Stimulated activated CD4-positive, alpha-beta T cell treated with anti-CD3 and anti-CD28 coated beads, Interleukin-12 subunit alpha, Interleukin-12 subunit beta, amount 100 ng/mL, for 48 hours (primary cell): Measurements from ENCODE around the gene SEPTIN6.
"Not testable (repeated sequence)": the region's sequence is repeated elsewhere in the genome, so short reads cannot be mapped to it uniquely, and the experiment has no call there.

Experiments
- DNase-seq, 3 donors: peaks; one replicate each; pipeline ENCODE4 v3.0.0-alpha.2; 2020; ENCODE audit warnings: low read depth in 2 of 3, low spot score in 1 of 3

Gene SEPTIN6

GRCh38 chrX:119692191-119693039, 553 bp downstream of the SEPTIN6 start:
- DNase-seq: peak in 1 of 3 donors; percentile 45

DNA sequence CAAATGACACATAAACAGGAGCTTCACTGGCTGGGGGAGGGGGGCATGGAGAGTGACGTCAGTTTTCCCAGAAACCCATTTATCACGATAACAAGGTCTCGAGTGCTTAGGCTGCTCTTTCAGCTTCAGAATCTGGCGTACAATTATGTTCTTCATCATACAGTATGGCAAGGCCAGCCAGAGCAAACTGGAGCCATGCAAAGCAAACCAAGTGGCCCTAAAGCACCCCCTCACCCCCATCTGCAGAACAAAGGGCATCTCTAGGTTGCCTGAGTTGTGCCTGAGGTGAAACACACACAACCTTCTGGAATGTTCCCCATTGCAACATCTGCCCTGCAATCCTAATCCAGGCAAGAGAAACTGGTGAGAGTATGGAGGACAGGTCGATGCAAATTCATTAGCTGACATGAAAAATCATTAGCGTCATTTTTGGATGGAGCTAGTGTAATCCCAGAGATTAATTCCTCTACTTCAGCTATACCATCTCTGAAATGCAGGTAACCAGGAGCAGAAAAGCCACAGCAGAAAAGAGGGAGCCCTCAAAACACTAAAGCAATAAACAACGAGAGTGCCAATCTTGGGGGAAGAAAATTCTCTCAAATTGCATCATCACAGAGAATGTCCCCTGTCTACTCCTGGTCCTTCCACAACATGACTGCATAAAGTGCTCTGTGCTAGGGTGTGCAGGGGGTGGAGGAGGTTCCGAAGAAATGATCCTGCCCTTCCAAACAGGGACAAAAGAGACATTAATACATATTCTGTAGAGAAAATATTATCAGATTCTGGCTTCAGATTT, 1.8 kb downstream of the SEPTIN6 start:
- DNase-seq: peak in 2 of 3 donors; percentile 60 to 79

- DNase-seq: no peak
Measured at GRCh38 chrX:119688911-119689321, 4.1 kb downstream of the SEPTIN6 start.

GRCh38 chrX:119687661-119688413, 5.1 kb downstream of the SEPTIN6 start:
- no peak for DNase-seq

DNA sequence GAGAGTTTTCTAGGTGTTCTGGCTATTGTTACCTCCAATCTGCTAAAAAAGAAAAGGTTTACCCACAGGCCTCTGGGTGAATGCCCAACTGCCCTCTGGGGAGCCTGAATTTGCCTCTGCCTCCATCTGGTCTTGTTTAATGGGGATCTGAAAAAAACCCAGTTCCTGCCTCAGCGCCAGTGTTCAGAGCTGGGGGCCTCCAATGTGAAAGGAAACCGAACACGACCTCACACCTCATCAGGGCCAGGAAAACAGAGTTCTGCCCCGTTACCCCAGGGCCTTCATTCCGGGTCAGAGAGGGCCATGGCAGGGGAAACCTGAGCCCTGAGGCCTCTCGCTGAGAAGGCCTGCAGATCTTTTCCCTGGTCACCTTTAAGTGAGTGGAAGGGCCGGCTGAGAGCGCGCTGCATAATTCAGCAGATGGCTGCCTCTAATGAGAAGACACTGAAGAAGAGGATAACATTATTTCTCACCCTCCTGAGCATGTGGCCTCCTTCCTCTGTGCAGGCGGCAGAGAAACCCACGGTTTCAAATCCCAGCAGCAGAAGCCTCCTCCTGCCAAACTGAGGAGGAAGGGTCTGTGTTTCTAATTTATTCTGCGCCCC, 6.8 kb downstream of the SEPTIN6 start:
- no peak for DNase-seq

- no peak for DNase-seq
Measured at GRCh38 chrX:119685225-119686066, 7.5 kb downstream of the SEPTIN6 start.

DNA sequence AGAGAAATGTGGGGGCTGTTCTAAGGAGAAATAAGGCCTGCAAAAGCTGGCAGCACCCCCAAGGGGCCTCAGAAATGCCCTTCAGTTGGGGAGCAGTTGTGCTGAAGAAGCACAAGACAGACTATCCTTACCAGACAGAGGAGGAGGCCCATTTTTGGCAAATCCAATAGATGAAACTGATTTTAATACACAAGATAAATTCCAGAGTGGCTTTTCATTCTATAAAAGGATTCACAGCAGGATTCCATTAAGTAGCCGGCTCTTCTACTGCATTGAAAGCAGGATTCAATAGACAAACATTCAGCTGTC, 8.1 kb downstream of the SEPTIN6 start:
- DNase-seq: no peak

GRCh38 chrX:119684312-119684711, 8.7 kb downstream of the SEPTIN6 start:
- not testable (repeated sequence) for DNase-seq

DNA sequence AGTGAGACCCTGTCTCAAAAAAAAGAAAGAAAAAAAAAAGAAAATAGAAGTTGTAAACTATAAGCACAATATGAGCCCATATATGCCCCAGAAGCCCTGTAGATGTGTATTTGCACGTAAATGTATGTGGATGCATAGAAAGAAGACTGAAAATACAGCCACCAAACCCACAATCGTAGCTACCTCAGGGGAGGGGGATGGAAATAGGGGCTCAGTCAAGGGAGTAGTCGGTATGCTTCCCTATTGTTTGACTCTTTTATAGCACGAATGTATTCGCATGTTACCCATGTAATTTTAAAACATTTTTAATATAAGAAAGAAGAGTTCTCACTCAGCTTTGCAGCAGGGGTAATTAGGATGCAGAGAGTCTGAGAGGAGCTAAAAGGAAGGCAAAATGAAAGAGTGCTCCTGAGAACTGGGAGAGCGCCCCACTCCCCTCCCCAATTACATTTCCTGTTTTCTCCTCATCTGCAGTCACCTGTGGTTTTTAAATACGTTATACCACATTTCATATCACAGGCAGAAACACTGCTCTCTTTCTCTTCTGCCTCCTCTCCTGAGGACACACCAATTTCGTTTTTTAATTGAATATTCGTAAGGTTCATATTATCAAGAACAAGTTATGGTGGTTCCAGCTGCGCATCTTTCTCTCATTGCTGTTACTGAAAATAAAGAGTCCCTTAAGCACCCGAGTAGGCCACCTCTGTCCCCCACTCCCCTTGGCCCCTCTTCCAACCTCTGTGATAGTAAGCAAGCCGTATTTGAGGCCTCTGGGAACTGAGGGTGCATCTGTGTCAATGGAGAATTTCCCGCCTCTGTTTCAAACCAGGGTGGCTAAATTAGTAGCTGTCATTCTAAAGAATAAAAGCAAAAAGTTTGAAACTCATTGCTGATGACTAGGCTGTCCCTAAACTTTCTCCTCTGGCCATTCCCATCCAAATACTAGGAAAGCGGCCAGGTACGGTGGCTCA, 10.7 kb downstream of the SEPTIN6 start:
- no peak for DNase-seq

DNA sequence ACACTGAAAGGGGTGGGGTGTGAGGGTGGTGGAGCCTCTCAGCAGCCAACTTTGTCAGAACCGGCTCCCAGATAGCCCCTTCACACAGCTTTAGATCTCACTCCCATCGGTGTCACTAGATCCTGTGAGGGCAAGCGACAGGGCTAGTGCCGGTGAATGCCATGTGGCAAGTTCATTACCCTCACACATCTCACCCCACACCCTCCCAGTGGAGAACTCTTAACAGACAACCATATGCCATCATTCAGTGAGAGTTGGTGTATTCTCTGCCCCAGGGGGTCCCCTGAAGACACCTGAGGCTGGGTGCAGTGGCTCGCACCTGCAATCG, 15.3 kb downstream of the SEPTIN6 start:
- no peak for DNase-seq

DNA sequence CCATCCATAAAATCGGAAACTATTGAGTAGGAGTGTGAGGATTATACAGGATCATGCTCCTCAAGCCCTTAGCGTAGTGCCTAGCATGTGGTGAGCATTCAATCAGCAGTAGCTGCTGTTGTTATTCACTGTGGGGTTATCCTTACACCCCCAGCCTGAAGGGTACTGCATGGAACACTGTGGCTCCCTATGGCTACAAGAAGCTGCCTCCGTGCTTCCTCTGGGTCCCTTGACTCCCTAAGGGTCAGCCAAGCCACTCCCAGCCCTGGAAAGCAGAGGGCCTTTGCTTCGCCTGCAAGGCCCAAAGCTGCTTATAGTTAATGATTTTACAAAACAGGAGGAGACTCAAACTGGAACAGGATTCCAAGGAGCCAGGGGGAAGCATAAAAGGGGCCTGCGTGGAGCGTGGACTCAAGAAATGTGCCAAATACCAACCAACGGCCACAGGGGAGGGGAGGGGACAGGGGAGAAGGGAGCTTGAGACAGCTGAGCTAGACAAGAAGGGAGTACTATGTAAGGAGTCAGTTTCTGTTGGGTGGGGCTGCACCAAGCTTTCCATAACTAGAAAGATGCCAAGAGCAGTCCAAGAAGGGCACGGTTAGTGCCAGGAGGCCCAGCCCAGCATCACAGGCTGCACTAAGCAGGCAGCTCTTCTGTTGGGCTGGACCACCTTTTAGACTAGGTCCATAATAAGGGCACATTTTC, 15.9 kb downstream of the SEPTIN6 start:
- no peak for DNase-seq

- DNase-seq: no peak
Measured at GRCh38 chrX:119673336-119673735, 19.6 kb downstream of the SEPTIN6 start.

- no peak for DNase-seq
Measured at GRCh38 chrX:119672426-119672825, 20.5 kb downstream of the SEPTIN6 start.

DNA sequence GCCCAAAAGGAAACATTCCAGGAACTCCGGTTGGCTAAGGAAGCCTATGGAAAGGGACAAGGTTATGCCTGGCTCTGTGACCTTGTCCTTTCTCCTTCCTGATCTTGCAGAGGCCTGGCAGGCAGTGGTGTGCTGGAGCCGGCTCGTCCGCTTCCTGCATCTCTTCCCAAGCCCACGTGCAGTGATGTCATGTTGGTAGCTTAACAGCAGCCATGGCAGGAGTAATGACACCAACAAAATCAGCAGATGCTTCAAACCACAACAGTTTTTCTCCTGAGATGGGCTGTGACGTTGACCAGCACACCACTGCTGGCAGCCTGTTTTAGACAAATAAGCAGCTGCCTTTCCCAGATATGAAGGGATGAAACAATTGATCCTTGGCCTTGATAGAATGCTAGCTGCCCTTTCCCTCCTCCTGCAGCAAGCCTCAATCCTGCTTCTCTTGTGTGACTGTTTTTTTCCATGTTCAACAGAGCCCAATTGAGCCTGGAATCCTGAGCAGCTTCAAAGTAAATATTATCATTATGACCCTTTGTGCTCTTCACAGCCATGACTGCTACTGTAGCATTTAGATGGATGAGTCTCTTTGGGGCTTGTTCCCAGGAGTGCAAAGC, 23.4 kb downstream of the SEPTIN6 start:
- DNase-seq: no peak

DNA sequence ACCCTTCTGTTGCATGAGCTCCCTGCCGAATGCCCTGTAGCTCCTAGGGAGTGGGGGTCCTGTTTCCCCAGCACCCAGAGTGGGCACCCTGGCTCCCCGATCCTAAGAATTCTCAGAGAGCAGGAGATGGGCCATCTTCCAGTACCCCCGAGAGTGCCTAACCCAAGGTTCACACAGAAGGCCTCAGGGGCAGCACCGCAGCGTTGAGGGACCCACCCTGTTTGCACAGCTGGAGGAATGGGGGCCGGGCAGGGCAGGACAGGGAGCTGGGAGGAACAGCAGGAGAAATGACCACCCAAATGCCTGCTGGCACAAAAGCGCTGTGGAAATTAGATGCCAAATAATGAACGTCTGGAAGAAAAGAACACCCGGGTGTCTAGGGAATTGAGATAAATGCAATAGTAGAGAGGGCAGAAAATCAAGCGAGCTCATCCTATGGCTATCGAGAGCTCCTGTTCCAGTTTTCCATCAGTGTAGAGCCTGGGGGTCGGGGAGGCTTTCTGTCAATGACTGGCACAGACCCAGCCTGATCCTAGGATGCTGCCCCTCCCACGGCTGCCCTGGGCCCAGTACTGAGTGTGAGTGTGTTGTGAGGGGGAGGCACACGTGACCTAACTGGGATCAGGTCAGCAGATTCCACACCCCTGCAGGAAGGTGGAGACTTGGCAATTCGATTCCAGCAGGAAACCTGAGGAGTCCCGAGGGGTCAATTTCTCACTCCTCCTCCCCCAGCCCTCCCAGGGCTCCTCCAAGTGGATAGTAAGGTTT, 25.7 kb downstream of the SEPTIN6 start:
- DNase-seq: no peak

GRCh38 chrX:119664877-119665276, 28.1 kb downstream of the SEPTIN6 start:
- not testable (repeated sequence) for DNase-seq

GRCh38 chrX:119661486-119661885, 31.5 kb downstream of the SEPTIN6 start:
- no peak for DNase-seq

DNA sequence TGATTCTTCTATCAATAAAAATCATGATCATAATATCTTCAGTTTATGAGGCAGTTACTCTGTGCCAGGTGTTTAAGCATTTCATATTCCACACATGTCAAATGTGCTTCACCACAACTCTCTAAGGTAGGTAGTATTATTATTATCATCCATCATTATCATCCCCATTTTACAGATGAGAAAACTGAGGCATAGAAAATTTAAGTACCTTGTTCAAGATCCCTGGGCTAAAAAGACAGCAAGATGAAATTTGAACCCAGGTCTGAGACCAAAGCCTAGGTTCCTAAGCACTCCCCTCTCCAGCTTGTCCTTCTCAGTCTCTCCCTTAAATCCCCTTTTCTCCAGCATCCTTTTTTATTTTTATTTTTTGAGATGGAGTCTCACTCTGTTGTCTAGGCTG, 33.4 kb downstream of the SEPTIN6 start:
- DNase-seq: no peak
